ENCODE results near the gene BBX.

- TF ChIP-seq CTCF (IDR thresholded peaks at IDR 0.05; ENCODE audit: insufficient read depth, low read length), result no peak
- no peak for TF ChIP-seq GABPA (IDR thresholded peaks at IDR 0.05; ENCODE audit: low read depth)
Measured at GRCh38 chr3:107858876-107859275, 336.1 kb downstream of the BBX start.
